Measurements from ENCODE around the gene TRAF3IP1. TPM values are rescaled to one million over a fixed set of nuclear protein-coding genes. Genes with fewer than 3 reads are reported as not detected.
A peak's percentile ranks its signal among the peaks of the same experiment; 100 is the strongest.
"Not testable (repeated sequence)": the region's sequence is repeated elsewhere in the genome, so short reads cannot be mapped to it uniquely, and the experiment has no call there.

The TRAF3IP1 gene
- total RNA-seq, 2 donors from 2014 or later: 5.4 to 10.9 TPM

DNA sequence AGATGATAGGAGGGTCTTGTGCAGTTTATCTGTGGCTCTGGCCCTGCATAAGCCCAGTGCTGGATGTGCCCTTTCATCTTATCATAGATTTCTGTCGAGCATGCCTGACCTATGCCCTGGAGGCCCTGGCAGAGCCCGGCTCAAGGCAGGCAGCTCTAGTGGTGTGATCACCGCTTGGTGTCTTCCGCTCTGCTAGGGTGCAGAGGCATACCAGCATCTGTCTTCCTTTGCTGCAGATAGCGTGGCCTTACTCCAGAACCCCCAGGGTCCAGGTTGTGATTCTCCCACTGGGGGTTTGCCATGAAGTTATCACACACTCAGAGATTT lies 13.7 kb upstream of the TRAF3IP1 start:
- intact Hi-C loops (cut with DNase I): no loop called here
- no peak overlapping the region for H3K27ac ChIP-seq
- H3K36me3 ChIP-seq (replicated peaks in 1 of 2; ENCODE audit: insufficient read depth in 1 of 2, low read depth in 2 of 2): no peaks in the 10 kb centered on the region
- no peaks in the 10 kb centered on the region for H3K9me3 ChIP-seq
- WGBS, 2 donors: 61 to 94% methylated on average over 4 to 5 of the region's 5 CpGs
- H3K27me3 ChIP-seq: no peaks in the 10 kb centered on the region
- no peak for DNase-seq
- TF ChIP-seq POLR2A (IDR thresholded peaks at IDR 0.05): no peak
- TF ChIP-seq, protein P1, sequence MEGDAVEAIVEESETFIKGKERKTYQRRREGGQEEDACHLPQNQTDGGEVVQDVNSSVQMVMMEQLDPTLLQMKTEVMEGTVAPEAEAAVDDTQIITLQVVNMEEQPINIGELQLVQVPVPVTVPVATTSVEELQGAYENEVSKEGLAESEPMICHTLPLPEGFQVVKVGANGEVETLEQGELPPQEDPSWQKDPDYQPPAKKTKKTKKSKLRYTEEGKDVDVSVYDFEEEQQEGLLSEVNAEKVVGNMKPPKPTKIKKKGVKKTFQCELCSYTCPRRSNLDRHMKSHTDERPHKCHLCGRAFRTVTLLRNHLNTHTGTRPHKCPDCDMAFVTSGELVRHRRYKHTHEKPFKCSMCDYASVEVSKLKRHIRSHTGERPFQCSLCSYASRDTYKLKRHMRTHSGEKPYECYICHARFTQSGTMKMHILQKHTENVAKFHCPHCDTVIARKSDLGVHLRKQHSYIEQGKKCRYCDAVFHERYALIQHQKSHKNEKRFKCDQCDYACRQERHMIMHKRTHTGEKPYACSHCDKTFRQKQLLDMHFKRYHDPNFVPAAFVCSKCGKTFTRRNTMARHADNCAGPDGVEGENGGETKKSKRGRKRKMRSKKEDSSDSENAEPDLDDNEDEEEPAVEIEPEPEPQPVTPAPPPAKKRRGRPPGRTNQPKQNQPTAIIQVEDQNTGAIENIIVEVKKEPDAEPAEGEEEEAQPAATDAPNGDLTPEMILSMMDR (IDR thresholded peaks at IDR 0.05): no peak
- H3K4me3 ChIP-seq: no peak overlapping the region
- peaks cover 16% of the 10 kb centered on the region for H3K4me1 ChIP-seq
- ATAC-seq: no peak

DNA sequence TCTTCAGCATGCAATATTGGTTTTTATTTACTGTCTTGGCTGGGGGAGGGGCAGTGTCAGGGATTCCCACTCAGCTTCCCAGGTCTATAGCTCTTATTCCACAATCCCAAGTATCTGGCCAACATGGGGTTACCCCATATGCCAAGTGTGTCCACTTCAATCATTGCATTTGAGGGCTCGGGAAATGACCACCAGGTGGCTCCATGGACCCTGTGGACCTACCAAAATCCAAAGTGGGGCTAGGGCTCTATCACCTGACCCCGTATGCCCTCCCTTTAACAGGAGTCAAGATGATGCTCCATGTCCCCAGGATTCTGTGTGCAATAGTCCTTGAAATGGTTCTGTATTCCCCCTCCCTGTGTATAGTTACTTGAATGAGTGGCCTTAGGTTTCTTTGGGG lies 12.1 kb upstream of the TRAF3IP1 start:
- intact Hi-C loops (cut with DNase I): no loop called here
- H3K27ac ChIP-seq: no peak overlapping the region
- WGBS, 2 donors: 41 to 60% methylated on average over 2 of the region's 2 CpGs

DNA sequence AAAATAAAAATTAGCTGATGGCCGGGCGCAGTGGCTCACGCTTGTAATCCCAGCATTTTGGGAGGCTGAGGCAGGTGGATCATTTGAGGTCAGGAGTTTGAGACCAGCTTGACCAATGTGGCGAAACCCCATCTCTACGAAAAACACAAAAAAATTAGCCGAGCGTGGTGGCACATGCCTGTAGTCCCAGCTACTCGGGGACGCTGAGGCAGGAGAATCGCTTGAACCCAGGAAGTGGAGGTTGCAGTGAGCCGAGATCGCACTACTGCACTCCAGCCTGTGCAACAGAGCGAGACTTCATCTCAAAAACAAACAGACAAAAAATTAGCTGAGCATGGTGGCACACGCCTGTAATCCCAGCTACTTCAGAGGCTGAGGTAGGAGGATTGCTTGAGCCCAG lies 9.6 kb upstream of the TRAF3IP1 start:
- DNase-seq; ATAC-seq; H3K27ac ChIP-seq; intact Hi-C loops (cut with DNase I); H3K4me3 ChIP-seq; H3K36me3 ChIP-seq (replicated peaks in 1 of 2; ENCODE audit: insufficient read depth in 1 of 2, low read depth in 2 of 2); H3K9me3 ChIP-seq; H3K27me3 ChIP-seq: not testable (repeated sequence)
- WGBS, 2 donors: 84 to 88% methylated on average over 14 of the region's 14 CpGs
- H3K4me1 ChIP-seq: peaks cover 11% of the 10 kb centered on the region

More for the DNA sequence above, 12.1 kb upstream of the TRAF3IP1 start:
- no peaks in the 10 kb centered on the region for H3K27me3 ChIP-seq
- H3K36me3 ChIP-seq (replicated peaks in 1 of 2; ENCODE audit: insufficient read depth in 1 of 2, low read depth in 2 of 2): no peaks in the 10 kb centered on the region
- no peak for ATAC-seq
- DNase-seq: no peak
- H3K4me1 ChIP-seq: peaks cover 16% of the 10 kb centered on the region
- no peak overlapping the region for H3K4me3 ChIP-seq
- TF ChIP-seq POLR2A (IDR thresholded peaks at IDR 0.05): no peak
- TF ChIP-seq, protein P1 (IDR thresholded peaks at IDR 0.05): peak in 1 of 7 experiments; percentile 18
- H3K9me3 ChIP-seq: no peaks in the 10 kb centered on the region

DNA sequence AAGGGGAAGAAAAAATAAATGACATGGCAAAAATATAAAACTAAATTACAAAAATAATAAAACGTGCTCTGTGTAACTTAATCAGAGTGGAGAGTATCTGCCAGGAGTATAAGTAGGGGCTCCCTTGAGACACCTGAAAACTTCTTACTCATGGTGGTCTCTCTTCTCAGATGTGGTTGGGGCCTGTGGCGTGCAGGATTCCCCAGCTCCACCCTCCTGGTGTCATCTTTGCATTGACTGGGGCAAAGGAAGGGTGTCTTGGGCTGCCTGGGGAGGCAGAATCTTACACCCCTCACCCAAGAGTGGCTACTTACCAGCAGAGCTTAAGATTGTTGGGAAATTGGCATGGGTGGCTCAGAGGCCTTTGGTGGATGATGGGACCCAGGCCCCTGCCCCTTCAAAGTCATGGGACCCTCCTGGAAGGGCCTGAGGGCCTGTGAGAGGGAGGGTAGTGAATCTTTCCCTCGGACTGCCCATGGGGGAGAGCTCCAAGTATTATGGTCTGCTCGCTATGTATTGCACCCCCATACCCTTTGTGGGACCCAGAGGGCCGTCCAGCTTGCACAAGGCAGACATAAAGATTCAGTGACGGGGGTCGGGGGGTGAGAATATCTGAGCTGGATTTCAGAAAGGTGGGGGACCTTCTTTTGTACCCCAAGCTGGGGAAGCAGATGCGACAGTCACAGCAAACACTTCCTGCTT lies 6.9 kb upstream of the TRAF3IP1 start:
- Histone ChIP-seq H3K4me1 (no peaks in the 10 kb centered on the region), H3K36me3 (replicated peaks in 1 of 2; ENCODE audit: insufficient read depth in 1 of 2, low read depth in 2 of 2) (no peaks in the 10 kb centered on the region), H3K9me3 (no peaks in the 10 kb centered on the region), H3K27ac (no peak overlapping the region), H3K27me3 (no peaks in the 10 kb centered on the region), H3K4me3 (no peak overlapping the region)
- intact Hi-C loops (cut with DNase I): no loop called here
- TF ChIP-seq POLR2A (IDR thresholded peaks at IDR 0.05): no peak
- TF ChIP-seq, protein P1 (IDR thresholded peaks at IDR 0.05): no peak
- WGBS, 2 donors: 82% methylated on average over 3 to 8 of the region's 8 CpGs
- DNase-seq: peak in 1 of 4 donors; percentile 9
- ATAC-seq: no peak

DNA sequence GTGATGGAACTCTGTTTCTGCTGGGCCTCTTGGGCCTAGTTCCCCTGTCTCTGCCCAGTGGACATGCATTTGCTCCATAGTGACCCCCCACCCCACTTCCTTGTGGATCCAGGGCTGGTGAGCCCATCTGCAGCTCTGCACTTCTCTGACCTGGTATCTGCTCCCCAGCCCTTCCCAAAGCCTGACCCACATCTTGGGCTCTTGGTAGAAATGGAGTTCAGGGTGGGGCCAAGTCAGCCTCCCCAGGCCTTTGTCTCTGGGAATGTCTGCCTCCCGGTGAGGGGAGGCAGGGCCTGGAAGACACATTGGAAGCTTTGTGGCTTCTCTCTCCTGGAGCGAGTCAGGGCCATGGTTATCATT lies 6.3 kb upstream of the TRAF3IP1 start:
- Histone ChIP-seq H3K9me3 (no peaks in the 10 kb centered on the region), H3K4me1 (no peaks in the 10 kb centered on the region), H3K27ac (no peak overlapping the region), H3K4me3 (no peak overlapping the region), H3K27me3 (no peaks in the 10 kb centered on the region), H3K36me3 (replicated peaks in 1 of 2; ENCODE audit: insufficient read depth in 1 of 2, low read depth in 2 of 2) (no peaks in the 10 kb centered on the region)
- no peak for TF ChIP-seq POLR2A (IDR thresholded peaks at IDR 0.05)
- TF ChIP-seq, protein P1 (IDR thresholded peaks at IDR 0.05): no peak
- intact Hi-C loops (cut with DNase I): no loop called here
- no peak for ATAC-seq
- no peak for DNase-seq
- 62 to 65% methylated on average over 2 of the region's 2 CpGs for WGBS, 2 donors

Measured in body of pancreas (tissue), 4 donors.